HTERT RPE-1 (cell line): ENCODE measurements around the gene SPARC.
"Not testable (repeated sequence)": the region's sequence is repeated elsewhere in the genome, so short reads cannot be mapped to it uniquely, and the experiment has no call there.

ENCODE experiments used
- in situ Hi-C: fragments of 300-500 bp; cut with MboI; formaldehyde crosslinking; loops from 4 replicates; pipeline ENCODE4 v1.14.3; 2020; ENCODE audit warnings: low sequenced_read_pairs

The SPARC gene

GRCh38 chr5:151686674-151687407 lies at the start of gene SPARC:
Gene SPARC, minus strand, starts transcription at chr5:151686915. Its CDS starts 10,727 bp downstream, at chr5:151676188.
- in situ Hi-C loops = no loop called here

- in situ Hi-C loops = no loop called here
Measured at GRCh38 chr5:151735646-151736045, 48.9 kb upstream of the SPARC start.

GRCh38 chr5:151734064-151734408 lies 47.3 kb upstream of the SPARC start:
- in situ Hi-C loops = no loop called here

- in situ Hi-C loops = no loop called here
Measured at GRCh38 chr5:151733358-151734063, 46.8 kb upstream of the SPARC start.

- in situ Hi-C loops = no loop called here
Measured at GRCh38 chr5:151730381-151730780, 43.7 kb upstream of the SPARC start.

- in situ Hi-C loops = not testable (repeated sequence)
Measured at GRCh38 chr5:151729597-151729996, 42.9 kb upstream of the SPARC start.

- in situ Hi-C loops = no loop called here
Measured at GRCh38 chr5:151724360-151724759, 37.6 kb upstream of the SPARC start.

- in situ Hi-C loops = no loop called here
Measured at GRCh38 chr5:151722546-151722945, 35.8 kb upstream of the SPARC start.

GRCh38 chr5:151721812-151722391 lies 35.2 kb upstream of the SPARC start:
- in situ Hi-C loops = no loop called here

- in situ Hi-C loops = no loop called here
Measured at GRCh38 chr5:151721087-151721646, 34.5 kb upstream of the SPARC start.

- in situ Hi-C loops = no loop called here
Measured at GRCh38 chr5:151720215-151720614, 33.5 kb upstream of the SPARC start.

- in situ Hi-C loops = no loop called here
Measured at GRCh38 chr5:151719228-151720000, 32.7 kb upstream of the SPARC start.

- in situ Hi-C loops = no loop called here
Measured at GRCh38 chr5:151718646-151719045, 31.9 kb upstream of the SPARC start.

- in situ Hi-C loops = no loop called here
Measured at GRCh38 chr5:151718153-151718552, 31.4 kb upstream of the SPARC start.

GRCh38 chr5:151717416-151717815 lies 30.7 kb upstream of the SPARC start:
- in situ Hi-C loops = no loop called here

GRCh38 chr5:151709109-151709735 lies 22.5 kb upstream of the SPARC start:
- in situ Hi-C loops = no loop called here

- in situ Hi-C loops = no loop called here
Measured at GRCh38 chr5:151708126-151708525, 21.4 kb upstream of the SPARC start.

- in situ Hi-C loops = no loop called here
Measured at GRCh38 chr5:151707567-151707966, 20.9 kb upstream of the SPARC start.

GRCh38 chr5:151706906-151707305 lies 20.2 kb upstream of the SPARC start:
- in situ Hi-C loops = no loop called here

GRCh38 chr5:151703780-151704179 lies 17.1 kb upstream of the SPARC start:
- in situ Hi-C loops = no loop called here

GRCh38 chr5:151703227-151703626 lies 16.5 kb upstream of the SPARC start:
- in situ Hi-C loops = no loop called here
